Astrocyte (in vitro differentiated cells and primary cell): ENCODE data around the gene ZNF334. TPM values are rescaled to one million over a fixed set of nuclear protein-coding genes. Genes with fewer than 3 reads are reported as not detected.

Experiments used
- DNase-seq: peaks from one replicate; pipeline ENCODE4 v3.0.0-alpha.2; 2010; ENCODE audit warnings: low read depth
- FAIRE-seq: peaks from 2 replicates; lab custom pipeline; 2011; peaks lifted over from hg19 to GRCh38; lab: Jason Lieb, UNC
- H2AFZ ChIP-seq: 2 replicates; pipeline ENCODE4 v1.6.0; 2012; ENCODE audit warnings: low read depth, low read length, inconsistent platforms
- H3K27ac ChIP-seq: 2 replicates; pipeline ENCODE4 v1.5.1; 2011; ENCODE audit warnings: low read depth, low read length, inconsistent platforms
- H3K27me3 ChIP-seq: 2 replicates; pipeline ENCODE4 v1.6.0; 2011; ENCODE audit warnings: low read length, inconsistent platforms; ENCODE audit not compliant: insufficient read depth
- H3K36me3 ChIP-seq: 2 replicates; pipeline ENCODE4 v1.5.1; 2011; ENCODE audit warnings: low read length, inconsistent platforms; ENCODE audit not compliant: insufficient read depth
- H3K4me1 ChIP-seq: 2 replicates; pipeline ENCODE4 v1.5.1; 2011; ENCODE audit warnings: low read length, inconsistent platforms; ENCODE audit not compliant: insufficient read depth
- H3K4me2 ChIP-seq: 2 replicates; pipeline ENCODE4 v1.6.0; 2012; ENCODE audit warnings: low read length, inconsistent platforms
- H3K4me3 ChIP-seq: 2 replicates; pipeline ENCODE4 v1.5.1; 2011; ENCODE audit warnings: low read depth, mild to moderate bottlenecking, low read length, inconsistent platforms; ENCODE audit not compliant: insufficient read depth
- H3K79me2 ChIP-seq: 2 replicates; pipeline ENCODE4 v1.6.0; 2012; ENCODE audit warnings: mild to moderate bottlenecking, low read length, inconsistent platforms; ENCODE audit not compliant: insufficient read depth
- H3K9ac ChIP-seq: 2 replicates; pipeline ENCODE4 v1.6.0; 2012; ENCODE audit warnings: mild to moderate bottlenecking, low read length, inconsistent platforms
- H3K9me3 ChIP-seq: 2 replicates; pipeline ENCODE4 v1.5.1; 2012; ENCODE audit warnings: low read depth, mild to moderate bottlenecking, low read length, inconsistent platforms; ENCODE audit not compliant: insufficient read depth
- H4K20me1 ChIP-seq: 2 replicates; pipeline ENCODE4 v1.6.0; 2012; ENCODE audit warnings: low read length, inconsistent platforms; ENCODE audit not compliant: insufficient read depth
- H3K27ac Mint-ChIP-seq: one replicate; pipeline ENCODE4 v1.8.0; 2021; ENCODE audit warnings: mild to moderate bottlenecking, mixed read lengths; ENCODE audit not compliant: unreplicated experiment
- H3K27me3 Mint-ChIP-seq: one replicate; pipeline ENCODE4 v1.8.0; 2021; ENCODE audit warnings: low read depth, mixed read lengths; ENCODE audit not compliant: unreplicated experiment
- H3K36me3 Mint-ChIP-seq: one replicate; pipeline ENCODE4 v1.8.0; 2021; ENCODE audit warnings: low read depth, mixed read lengths; ENCODE audit not compliant: unreplicated experiment
- H3K4me1 Mint-ChIP-seq: one replicate; pipeline ENCODE4 v1.8.0; 2021; ENCODE audit warnings: low read depth, mixed read lengths; ENCODE audit not compliant: unreplicated experiment
- H3K4me3 Mint-ChIP-seq: one replicate; pipeline ENCODE4 v1.8.0; 2021; ENCODE audit warnings: mild to moderate bottlenecking, moderate library complexity, mixed read lengths; ENCODE audit not compliant: unreplicated experiment
- H3K9me3 Mint-ChIP-seq: one replicate; pipeline ENCODE4 v1.8.0; 2021; ENCODE audit warnings: mild to moderate bottlenecking, mixed read lengths; ENCODE audit not compliant: unreplicated experiment
- CTCF ChIP-seq: IDR thresholded peaks from 2 replicates; pipeline ENCODE4 v1.5.1; 2011; ENCODE audit warnings: low read depth, mild to moderate bottlenecking, inconsistent platforms, low read length, moderate library complexity; ENCODE audit not compliant: insufficient read depth
- EZH2 ChIP-seq: IDR thresholded peaks from 2 replicates; pipeline ENCODE4 v1.6.1; 2012; ENCODE audit warnings: mild to moderate bottlenecking, low read length, inconsistent platforms; ENCODE audit not compliant: insufficient read depth
- total RNA-seq: library from RNA; stranded (reverse); gene quantifications from 2 replicates; pipeline ENCODE4 v1.2.1, GENCODE V29; 2021

Gene ZNF334
- total RNA-seq, 1 donor from 2014 or later, result 9.3 TPM

- Histone ChIP-seq H3K79me2 (no peaks in the 10 kb centered on the region), H3K4me3 (no peak overlapping the region), H3K36me3 (no peaks in the 10 kb centered on the region), H3K27me3 (no peaks in the 10 kb centered on the region), H3K9me3 (peaks cover 3% of the 10 kb centered on the region), H3K4me1 (no peaks in the 10 kb centered on the region), H4K20me1 (no peaks in the 10 kb centered on the region), H3K4me2 (no peak overlapping the region), H2AFZ (no peak overlapping the region), H3K9ac (no peak overlapping the region), H3K27ac (no peak overlapping the region)
- Mint-ChIP-seq H3K27ac (no peak overlapping the region), H3K36me3 (peaks cover 4% of the 10 kb centered on the region), H3K4me1 (no peaks in the 10 kb centered on the region), H3K9me3 (peaks cover 12% of the 10 kb centered on the region), H3K4me3 (no peak overlapping the region), H3K27me3 (no peaks in the 10 kb centered on the region)
- no peak for FAIRE-seq
- TF ChIP-seq EZH2 (no peak), CTCF (no peak)
- no peak for DNase-seq
These were observed 25.7 kb downstream of the ZNF334 start for GRCh38 chr20:46487628-46488027.

GRCh38 chr20:46485431-46485830 lies 27.9 kb downstream of the ZNF334 start:
- no peak overlapping the region for H3K27ac ChIP-seq
- no peak overlapping the region for H3K4me3 ChIP-seq
- peaks cover 6% of the 10 kb centered on the region for H3K9me3 Mint-ChIP-seq
- TF ChIP-seq EZH2 (no peak), CTCF (no peak)
- H3K4me2 ChIP-seq, result no peak overlapping the region
- H3K27ac Mint-ChIP-seq, result no peak overlapping the region
- DNase-seq (no peak), FAIRE-seq (no peak)
- no peaks in the 10 kb centered on the region for H3K9me3 ChIP-seq
- H4K20me1 ChIP-seq, result no peaks in the 10 kb centered on the region
- no peaks in the 10 kb centered on the region for H3K79me2 ChIP-seq
- H3K27me3 Mint-ChIP-seq, result no peaks in the 10 kb centered on the region
- H3K4me3 Mint-ChIP-seq, result no peak overlapping the region
- no peaks in the 10 kb centered on the region for H3K4me1 Mint-ChIP-seq
- peaks cover 4% of the 10 kb centered on the region for H3K36me3 Mint-ChIP-seq
- no peak overlapping the region for H2AFZ ChIP-seq
- no peak overlapping the region for H3K9ac ChIP-seq
- no peaks in the 10 kb centered on the region for H3K27me3 ChIP-seq
- no peaks in the 10 kb centered on the region for H3K36me3 ChIP-seq
- no peaks in the 10 kb centered on the region for H3K4me1 ChIP-seq

GRCh38 chr20:46484954-46485353 lies 28.4 kb downstream of the ZNF334 start:
- Mint-ChIP-seq H3K9me3 (peaks cover 6% of the 10 kb centered on the region), H3K36me3 (peaks cover 5% of the 10 kb centered on the region), H3K4me3 (no peak overlapping the region), H3K4me1 (no peaks in the 10 kb centered on the region), H3K27me3 (no peaks in the 10 kb centered on the region), H3K27ac (no peak overlapping the region)
- Histone ChIP-seq H2AFZ (no peak overlapping the region), H4K20me1 (no peaks in the 10 kb centered on the region), H3K27me3 (no peaks in the 10 kb centered on the region), H3K9me3 (no peaks in the 10 kb centered on the region), H3K4me2 (no peak overlapping the region), H3K9ac (no peak overlapping the region), H3K36me3 (no peaks in the 10 kb centered on the region), H3K4me1 (no peaks in the 10 kb centered on the region), H3K4me3 (no peak overlapping the region), H3K79me2 (no peaks in the 10 kb centered on the region), H3K27ac (no peak overlapping the region)
- FAIRE-seq, result no peak
- TF ChIP-seq CTCF (no peak), EZH2 (no peak)
- no peak for DNase-seq
